Urinary bladder (tissue), 4 donors: Measurements from ENCODE around the gene ELF2. TPM values are rescaled to one million over a fixed set of nuclear protein-coding genes. Genes with fewer than 3 reads are reported as not detected.
"Not testable (repeated sequence)": the region's sequence is repeated elsewhere in the genome, so short reads cannot be mapped to it uniquely, and the experiment has no call there.

Experiments used
- DNase-seq: peaks from one replicate; pipeline ENCODE4 v3.0.0-alpha.2; 2015; ENCODE audit errors: extremely low spot score
- H3K27ac ChIP-seq: one replicate; pipeline ENCODE4 v1.5.1; 2013; ENCODE audit warnings: low read depth, mild to moderate bottlenecking, moderate library complexity
- H3K36me3 ChIP-seq: one replicate; pipeline ENCODE4 v1.6.1; 2013; ENCODE audit warnings: mild to moderate bottlenecking, moderate library complexity; ENCODE audit not compliant: insufficient read depth
- H3K4me1 ChIP-seq: one replicate; pipeline ENCODE4 v1.6.1; 2013; ENCODE audit warnings: mild to moderate bottlenecking, moderate library complexity; ENCODE audit not compliant: insufficient read depth
- H3K4me3 ChIP-seq: one replicate; pipeline ENCODE4 v1.5.1; 2013; ENCODE audit warnings: low read depth, low read length
- WGBS: extraction: QIAGEN DNeasy Blood & Tissue Kit; methylation state at CpG from one replicate; pipeline ENCODE4 v1.1.7; 2013; 5-methylcytosine and 5-hydroxymethylcytosine counted together
- polyA plus RNA-seq: library from polyadenylated mRNA; stranded (reverse); fragments of 200-250 nt; gene quantifications from one replicate; pipeline ENCODE4 v1.2.3, GENCODE V29; 2013
- total RNA-seq: library from RNA; depleted of rRNA; stranded (reverse); fragments of >200 nt; gene quantifications from one replicate; pipeline ENCODE4 v1.2.3, GENCODE V29; 2014
- donor health status: healthy with polysubstance abuse.
- donor health status: healthy.

ELF2 gene
- total and polyA plus RNA-seq, 2 donors, result 29.6 to 136 TPM

GRCh38 chr4:139144911-139145551, 32.0 kb downstream of the ELF2 start:
- DNase-seq, result no peak
- Histone ChIP-seq H3K4me3 (no peak overlapping the region), H3K27ac (no peak overlapping the region), H3K4me1 (no peaks in the 10 kb centered on the region), H3K36me3 (no peaks in the 10 kb centered on the region)
- 85% methylated on average over 3 of the region's 3 CpGs for WGBS

- Histone ChIP-seq H3K4me3 (no peak overlapping the region), H3K36me3 (no peaks in the 10 kb centered on the region), H3K4me1 (no peaks in the 10 kb centered on the region), H3K27ac (no peak overlapping the region)
- 86% methylated on average over 7 of the region's 7 CpGs for WGBS
- DNase-seq, result no peak
Observed at GRCh38 chr4:139144161-139144859, 32.7 kb downstream of the ELF2 start.

- Histone ChIP-seq H3K4me3 (no peak overlapping the region), H3K4me1 (no peaks in the 10 kb centered on the region), H3K27ac (no peak overlapping the region), H3K36me3 (no peaks in the 10 kb centered on the region)
- DNase-seq, result no peak
- WGBS, result 50% methylated on average over 2 of the region's 2 CpGs
Observed at GRCh38 chr4:139142980-139143379, 34.0 kb downstream of the ELF2 start.

GRCh38 chr4:139142087-139142486, 34.9 kb downstream of the ELF2 start:
- DNase-seq, result no peak
- no peak overlapping the region for H3K27ac ChIP-seq
- 78% methylated on average over 1 of the region's 1 CpG for WGBS
- no peaks in the 10 kb centered on the region for H3K36me3 ChIP-seq
- H3K4me3 ChIP-seq, result no peak overlapping the region
- no peaks in the 10 kb centered on the region for H3K4me1 ChIP-seq

GRCh38 chr4:139137763-139138162, 39.3 kb downstream of the ELF2 start:
- DNase-seq, result no peak
- WGBS, result 93% methylated on average over 3 of the region's 3 CpGs
- H3K27ac ChIP-seq, result no peak overlapping the region
- no peaks in the 10 kb centered on the region for H3K4me1 ChIP-seq
- no peak overlapping the region for H3K4me3 ChIP-seq
- no peaks in the 10 kb centered on the region for H3K36me3 ChIP-seq

GRCh38 chr4:139134403-139134802, 42.6 kb downstream of the ELF2 start:
- H3K4me3 ChIP-seq, result no peak overlapping the region
- DNase-seq, result no peak
- H3K27ac ChIP-seq, result no peak overlapping the region
- H3K4me1 ChIP-seq, result no peaks in the 10 kb centered on the region
- no peaks in the 10 kb centered on the region for H3K36me3 ChIP-seq

GRCh38 chr4:139131209-139131870, 45.7 kb downstream of the ELF2 start:
- 48% methylated on average over 3 of the region's 3 CpGs for WGBS
- Histone ChIP-seq H3K36me3 (no peaks in the 10 kb centered on the region), H3K4me1 (no peaks in the 10 kb centered on the region), H3K4me3 (no peak overlapping the region), H3K27ac (no peak overlapping the region)
- no peak for DNase-seq

GRCh38 chr4:139129206-139129605, 47.8 kb downstream of the ELF2 start:
- WGBS, result over 99% methylated on average over 3 of the region's 3 CpGs
- no peak overlapping the region for H3K27ac ChIP-seq
- no peak for DNase-seq

GRCh38 chr4:139126898-139127297, 50.1 kb downstream of the ELF2 start:
- Histone ChIP-seq H3K27ac (no peak overlapping the region), H3K4me3 (no peak overlapping the region), H3K36me3 (no peaks in the 10 kb centered on the region), H3K4me1 (no peaks in the 10 kb centered on the region)
- DNase-seq, result no peak
- 89% methylated on average over 3 of the region's 3 CpGs for WGBS

More at GRCh38 chr4:139129206-139129605, 47.8 kb downstream of the ELF2 start:
- Histone ChIP-seq H3K4me1 (no peaks in the 10 kb centered on the region), H3K36me3 (no peaks in the 10 kb centered on the region), H3K4me3 (no peak overlapping the region)

- Histone ChIP-seq H3K4me1 (no peaks in the 10 kb centered on the region), H3K4me3 (no peak overlapping the region), H3K36me3 (no peaks in the 10 kb centered on the region), H3K27ac (no peak overlapping the region)
- DNase-seq, result no peak
- 98% methylated on average over 2 of the region's 2 CpGs for WGBS
Observed at GRCh38 chr4:139123910-139124309, 53.1 kb downstream of the ELF2 start.

GRCh38 chr4:139118365-139118764, 58.7 kb downstream of the ELF2 start:
- no peak for DNase-seq
- no peaks in the 10 kb centered on the region for H3K36me3 ChIP-seq
- 81% methylated on average over 1 of the region's 1 CpG for WGBS

GRCh38 chr4:139115226-139115625, 61.8 kb downstream of the ELF2 start:
- H3K36me3 ChIP-seq, result no peaks in the 10 kb centered on the region
- H3K4me3 ChIP-seq, result no peak overlapping the region
- no peaks in the 10 kb centered on the region for H3K4me1 ChIP-seq
- H3K27ac ChIP-seq, result no peak overlapping the region
- WGBS, result 98% methylated on average over 44 of the region's 44 CpGs
- no peak for DNase-seq

More at GRCh38 chr4:139118365-139118764, 58.7 kb downstream of the ELF2 start:
- no peak overlapping the region for H3K27ac ChIP-seq
- H3K4me3 ChIP-seq, result no peak overlapping the region
- no peaks in the 10 kb centered on the region for H3K4me1 ChIP-seq

- DNase-seq, H3K36me3 ChIP-seq, H3K4me3 ChIP-seq, H3K4me1 ChIP-seq, H3K27ac ChIP-seq: not testable (repeated sequence)
- WGBS, result 95% methylated on average over 18 of the region's 18 CpGs
Observed at GRCh38 chr4:139114795-139115194, 62.2 kb downstream of the ELF2 start.

GRCh38 chr4:139112650-139113049, 64.4 kb downstream of the ELF2 start:
- Histone ChIP-seq H3K36me3 (no peaks in the 10 kb centered on the region), H3K4me3 (no peak overlapping the region), H3K27ac (no peak overlapping the region), H3K4me1 (no peaks in the 10 kb centered on the region)
- DNase-seq, result no peak
- WGBS, result 93% methylated on average over 5 of the region's 5 CpGs
